Common myeloid progenitor, CD34-positive (primary cell): Measurements from ENCODE around the gene HOXC9.

Source experiments
- CTCF ChIA-PET: fragments of 350-600 bp; sonication (Branson Sonifier 250); formaldehyde crosslinking; loops from one replicate; lab custom pipeline; 2021; ENCODE audit warnings: antibody characterized with exemption; lab: Charles Lee
- POLR2A ChIA-PET: fragments of 350-600 bp; sonication (Branson Sonifier 250); formaldehyde crosslinking; loops from one replicate; lab custom pipeline; 2021; ENCODE audit warnings: antibody characterized with exemption; lab: Charles Lee
- DNase-seq, 3 donors: peaks; one replicate each; pipeline versions ENCODE4 v3.0.0 to v3.0.0-alpha.2; 2013
- H3K27ac ChIP-seq, 2 experiments: 1 replicate in 1 of 2; 2 replicates in 1 of 2; pipeline ENCODE4 v1.7.0; 2013; ENCODE audit warnings: inconsistent platforms in 2 of 2, low read length in 2 of 2, mild to moderate bottlenecking in 2 of 2, low read depth in 1 of 2, moderate library complexity in 1 of 2; ENCODE audit not compliant: severe bottlenecking in 2 of 2, insufficient read depth in 1 of 2, poor library complexity in 1 of 2
- H3K27me3 ChIP-seq, 5 experiments: replicated peaks in 2 of 5; 1 replicate in 3 of 5; 2 replicates in 2 of 5; pipeline versions ENCODE4 v1.6.1 to v1.7.0; 2013; ENCODE audit warnings: low read length in 4 of 5, mild to moderate bottlenecking in 2 of 5, moderate library complexity in 2 of 5, inconsistent platforms in 1 of 5; ENCODE audit not compliant: insufficient read depth in 5 of 5, control insufficient read depth in 4 of 5
- H3K36me3 ChIP-seq, 4 experiments: 1 replicate in 2 of 4; 2 replicates in 2 of 4; pipeline versions ENCODE4 v1.6.1 to v1.7.0; 2013; ENCODE audit warnings: low read length in 3 of 4, control low read depth in 1 of 4, mild to moderate bottlenecking in 1 of 4; ENCODE audit not compliant: control insufficient read depth in 4 of 4, insufficient read depth in 4 of 4
- H3K4me1 ChIP-seq, 4 experiments: 1 replicate in 3 of 4; 2 replicates in 1 of 4; pipeline versions ENCODE4 v1.6.1 to v1.7.1; 2013; ENCODE audit warnings: low read length in 3 of 4, mild to moderate bottlenecking in 3 of 4, control low read depth in 1 of 4, inconsistent platforms in 1 of 4, moderate library complexity in 1 of 4; ENCODE audit not compliant: control insufficient read depth in 4 of 4, insufficient read depth in 4 of 4; ENCODE audit errors: control extremely low read depth in 1 of 4
- H3K4me3 ChIP-seq, 7 experiments: 1 replicate in 4 of 7; 2 replicates in 3 of 7; pipeline versions ENCODE4 v1.5.1 to v1.7.0; 2013; ENCODE audit warnings: mild to moderate bottlenecking in 7 of 7, low read length in 6 of 7, moderate library complexity in 6 of 7, inconsistent platforms in 2 of 7, low read depth in 2 of 7, control low read depth in 1 of 7; ENCODE audit not compliant: insufficient read depth in 4 of 7, control insufficient read depth in 1 of 7; ENCODE audit errors: extremely low read depth in 1 of 7
- H3K9me3 ChIP-seq, 5 experiments: 1 replicate in 4 of 5; 2 replicates in 1 of 5; pipeline versions ENCODE4 v1.6.1 to v1.7.1; 2013; ENCODE audit warnings: low read length in 4 of 5, mild to moderate bottlenecking in 2 of 5, inconsistent platforms in 1 of 5, low read depth in 1 of 5, moderate library complexity in 1 of 5; ENCODE audit not compliant: control insufficient read depth in 4 of 5, insufficient read depth in 2 of 5; ENCODE audit errors: control extremely low read depth in 1 of 5
- WGBS: methylation state at CpG from one replicate; pipeline ENCODE4 v1.1.5; 2013; ENCODE audit not compliant: insufficient coverage; 5-methylcytosine and 5-hydroxymethylcytosine counted together

The HOXC9 gene

GRCh38 chr12:53993162-53994008 is 6.6 kb upstream of the HOXC9 start:
- CTCF ChIA-PET, result interaction anchor here (1.1 to 3.8 kb wide), 5 partner anchors 9 to 213 kb away, joined by 3 to 23 read pairs (median 4); partner anchors contain the start of gene HOXC10
- no peaks in the 10 kb centered on the region for H3K9me3 ChIP-seq
- no peaks in the 10 kb centered on the region for H3K36me3 ChIP-seq
- DNase-seq, result no peak
- H3K27ac ChIP-seq, result no peak overlapping the region
- H3K27me3 ChIP-seq, result peaks cover 16 to 100% (median 69%) of the 10 kb centered on the region in 5 experiments
- peaks cover 0 to 25% (median 13%) of the 10 kb centered on the region in 4 experiments for H3K4me1 ChIP-seq
- H3K4me3 ChIP-seq, result no peak overlapping the region
- WGBS, result 26% methylated on average over 8 of the region's 18 CpGs
- POLR2A ChIA-PET, result no interaction called here

GRCh38 chr12:53994009-53994263 is 6.0 kb upstream of the HOXC9 start:
- ChIA-PET CTCF (interaction anchor here (1.5 to 3.8 kb wide), 2 partner anchors 22 to 213 kb away, joined by 4 to 23 read pairs; no protein-coding TSS in a partner anchor), POLR2A (no interaction called here)
- DNase-seq, result no peak
- Histone ChIP-seq H3K9me3 (no peaks in the 10 kb centered on the region), H3K27ac (no peak overlapping the region), H3K4me1 (peaks cover 0 to 25% (median 12%) of the 10 kb centered on the region in 4 experiments), H3K27me3 (peaks cover 12 to 100% (median 68%) of the 10 kb centered on the region in 5 experiments), H3K4me3 (no peak overlapping the region), H3K36me3 (no peaks in the 10 kb centered on the region)
- 6% methylated on average over 17 of the region's 19 CpGs for WGBS

GRCh38 chr12:53994264-53995001 is 5.5 kb upstream of the HOXC9 start:
- ChIA-PET CTCF (interaction anchor here (1.5 to 3.8 kb wide), 2 partner anchors 22 to 212 kb away, joined by 4 to 23 read pairs; no protein-coding TSS in a partner anchor), POLR2A (no interaction called here)

GRCh38 chr12:53995002-53995377 is 5.0 kb upstream of the HOXC9 start:
- Histone ChIP-seq H3K36me3 (no peaks in the 10 kb centered on the region), H3K9me3 (no peaks in the 10 kb centered on the region), H3K27me3 (peaks cover 10 to 100% (median 67%) of the 10 kb centered on the region in 5 experiments), H3K4me3 (peak overlapping the region in 2 of 7 experiments; percentile 72), H3K4me1 (peaks cover 0 to 26% (median 13%) of the 10 kb centered on the region in 4 experiments), H3K27ac (peak overlapping the region in 1 of 2 experiments; percentile 49)
- CTCF ChIA-PET, result no interaction called here
- WGBS, result under 1% methylated on average over 16 of the region's 17 CpGs
- POLR2A ChIA-PET, result no interaction called here
- no peak for DNase-seq

More at GRCh38 chr12:53994264-53995001, 5.5 kb upstream of the HOXC9 start:
- H3K4me1 ChIP-seq, result peaks cover 0 to 22% (median 10%) of the 10 kb centered on the region in 4 experiments
- DNase-seq, result no peak
- H3K27me3 ChIP-seq, result peaks cover 10 to 100% (median 66%) of the 10 kb centered on the region in 5 experiments
- no peaks in the 10 kb centered on the region for H3K9me3 ChIP-seq
- WGBS, result 6% methylated on average over 36 of the region's 60 CpGs
- no peak overlapping the region for H3K4me3 ChIP-seq
- H3K27ac ChIP-seq, result peak overlapping the region in 1 of 2 experiments; percentile 49
- no peaks in the 10 kb centered on the region for H3K36me3 ChIP-seq

GRCh38 chr12:53995378-53996239 is 4.4 kb upstream of the HOXC9 start:
- Histone ChIP-seq H3K27ac (peak overlapping the region in 1 of 2 experiments; percentile 70), H3K4me1 (peaks cover 0 to 29% (median 16%) of the 10 kb centered on the region in 4 experiments), H3K27me3 (peaks cover 10 to 100% (median 66%) of the 10 kb centered on the region in 5 experiments), H3K4me3 (peak overlapping the region in 6 of 7 experiments; percentile 16 to 72 (median 36)), H3K9me3 (no peaks in the 10 kb centered on the region), H3K36me3 (no peaks in the 10 kb centered on the region)
- WGBS, result under 1% methylated on average over 40 of the region's 48 CpGs
- peak in 2 of 3 donors; percentile 45 to 48 for DNase-seq
- ChIA-PET POLR2A (no interaction called here), CTCF (interaction anchor here (7.5 kb wide), 1 partner anchor 9 kb away, joined by 46 read pairs; the partner anchor contains the start of gene HOXC10)
